Spleen (tissue), 11 donors: ENCODE measurements around the gene TBC1D9. TPM values are rescaled to one million over a fixed set of nuclear protein-coding genes. Genes with fewer than 3 reads are reported as not detected.

Experiments used
- DNase-seq: peaks from one replicate; pipeline ENCODE4 v3.0.0-alpha.2; 2020
- H3K27ac ChIP-seq, 8 donors: fragments of 200-600 bp; sonication (generic) in 7 of 8; 1 replicate in 4 of 8; 2 replicates in 4 of 8; pipeline versions ENCODE4 v1.5.0 to v1.8.0; 2016 to 2021; ENCODE audit warnings: inconsistent platforms in 4 of 8, mild to moderate bottlenecking in 4 of 8, moderate library complexity in 1 of 8
- H3K27me3 ChIP-seq, 7 donors: fragments of 200-600 bp; sonication (generic) in 6 of 7; replicated peaks in 1 of 7; 1 replicate in 4 of 7; 2 replicates in 3 of 7; pipeline versions ENCODE4 v1.5.0 to v1.8.0; 2016 to 2021; ENCODE audit warnings: inconsistent platforms in 3 of 7, mild to moderate bottlenecking in 1 of 7
- H3K36me3 ChIP-seq, 6 donors: fragments of 200-600 bp; sonication (generic) in 5 of 6; 1 replicate in 4 of 6; 2 replicates in 2 of 6; pipeline versions ENCODE4 v1.5.0 to v1.8.0; 2016 to 2021; ENCODE audit warnings: inconsistent platforms in 2 of 6
- H3K4me1 ChIP-seq, 6 donors: fragments of 200-600 bp; sonication (generic) in 5 of 6; 1 replicate in 3 of 6; 2 replicates in 3 of 6; pipeline versions ENCODE4 v1.5.0 to v1.8.0; 2016 to 2021; ENCODE audit warnings: inconsistent platforms in 3 of 6
- H3K4me3 ChIP-seq, 8 donors: fragments of 200-600 bp; sonication (generic) in 7 of 8; 1 replicate in 4 of 8; 2 replicates in 4 of 8; pipeline versions ENCODE4 v1.5.0 to v1.8.0; 2016 to 2021; ENCODE audit warnings: inconsistent platforms in 4 of 8, mild to moderate bottlenecking in 4 of 8, moderate library complexity in 2 of 8
- H3K9me3 ChIP-seq, 8 donors: fragments of 200-600 bp; sonication (generic) in 7 of 8; 1 replicate in 4 of 8; 2 replicates in 4 of 8; pipeline versions ENCODE4 v1.5.0 to v1.8.0; 2016 to 2021; ENCODE audit warnings: inconsistent platforms in 4 of 8
- CTCF ChIP-seq, 11 experiments: fragments of 200-600 bp in 7 of 11; fragments of 450-650 bp in 4 of 11; sonication (generic) in 4 of 11; IDR thresholded peaks in 8 of 11; conservative IDR thresholded peaks in 3 of 11; 1 replicate in 7 of 11; 2 replicates in 4 of 11; pipeline versions ENCODE4 v1.4.0 to v1.8.0; 2016 to 2021; ENCODE audit warnings: antibody characterized with exemption in 11 of 11, inconsistent platforms in 4 of 11, mild to moderate bottlenecking in 1 of 11
- POLR2A ChIP-seq, 3 donors: fragments of 450-650 bp; IDR thresholded peaks; one replicate each; pipeline ENCODE4 v1.5.1; 2017; ENCODE audit warnings: antibody characterized with exemption in 3 of 3, mild to moderate bottlenecking in 1 of 3
- POLR2AphosphoS5 ChIP-seq, 3 donors: sonication (generic); formaldehyde crosslinking; IDR thresholded peaks; one replicate each; pipeline ENCODE4 v1.5.1; 2017; ENCODE audit warnings: antibody characterized with exemption in 3 of 3
- WGBS, 5 donors: extraction: QIAGEN DNeasy Blood & Tissue Kit in 3 of 5; methylation state at CpG; one replicate each; pipeline versions ENCODE4 v1.1.5 to v1.1.7; 2013 to 2018; 5-methylcytosine and 5-hydroxymethylcytosine counted together
- intact Hi-C: fragments of 100-400 bp; cut with DNase I; formaldehyde crosslinking; loops from one replicate; pipeline ENCODE4 v1.15.0; 2023; ENCODE audit warnings: low total_unique reads
- polyA plus RNA-seq, 3 donors: library from polyadenylated mRNA; stranded (reverse); fragments of 200-250 nt; gene quantifications; one replicate each; pipeline ENCODE4 v1.2.1, GENCODE V29; 2013
- total RNA-seq, 7 donors: library from RNA; depleted of rRNA in 3 of 7; stranded (reverse); fragments of >200 nt in 3 of 7; fragmentation: NEBNext Ultra II Directional in 4 of 7; extraction: Animal tissue kit (Norgen Biotek cat#: 25700) in 4 of 7; gene quantifications; one replicate each; pipeline versions ENCODE4 v1.1.0 to v1.2.1, GENCODE V29; 2016 to 2021
- donor health status: healthy with polysubstance abuse.
- donor health status: DM: no; HTN: no; CAD: no; lungs with moderate emphysema.
- donor health status: DM: no; HTN: no; CAD: no.
- donor health status: Bipolar disorder and iron deficiency.
- donor health status: healthy.
- donor health status: DM: no; HTN: no; CAD: no.
- donor health status: DM: yes; HTN: yes; CAD: no.

Gene TBC1D9
- total and polyA plus RNA-seq, 10 donors, result 11.6 to 99.1 (median 77.2) TPM

- no peak overlapping the region for H3K4me3 ChIP-seq
- H3K4me1 ChIP-seq, result peaks cover 21 to 87% (median 65%) of the 10 kb centered on the region in 6 donors
- DNase-seq, result no peak
- intact Hi-C loops, result no loop called here
- H3K27ac ChIP-seq, result no peak overlapping the region
- no peaks in the 10 kb centered on the region for H3K9me3 ChIP-seq
- WGBS, 5 donors, result 88 to 98% (median 92%) methylated on average over 2 of the region's 2 CpGs
- no peak for TF ChIP-seq CTCF (IDR thresholded peaks at IDR 0.05 in 8 of 11, conservative IDR thresholded peaks at IDR 0.05 in 3 of 11)
- TF ChIP-seq POLR2AphosphoS5 (IDR thresholded peaks at IDR 0.05), result no peak
- TF ChIP-seq POLR2A (IDR thresholded peaks at IDR 0.05), result no peak
- no peaks in the 10 kb centered on the region for H3K36me3 ChIP-seq
- no peaks in the 10 kb centered on the region for H3K27me3 ChIP-seq
These were observed 41.1 kb downstream of the TBC1D9 start for GRCh38 chr4:140715119-140715518.

GRCh38 chr4:140711910-140712309, 44.3 kb downstream of the TBC1D9 start:
- no peaks in the 10 kb centered on the region for H3K9me3 ChIP-seq
- H3K27ac ChIP-seq, result peak overlapping the region in 4 of 8 donors; percentile 53 to 74 (median 59)
- DNase-seq, result no peak
- TF ChIP-seq CTCF (IDR thresholded peaks at IDR 0.05 in 8 of 11, conservative IDR thresholded peaks at IDR 0.05 in 3 of 11) (no peak), POLR2A (IDR thresholded peaks at IDR 0.05) (no peak), POLR2AphosphoS5 (IDR thresholded peaks at IDR 0.05) (no peak)
- no peak overlapping the region for H3K4me3 ChIP-seq
- intact Hi-C loops, result no loop called here
- H3K4me1 ChIP-seq, result peaks cover under 1 to 73% (median 45%) of the 10 kb centered on the region in 6 donors
- WGBS, 5 donors, result 61 to 76% (median 72%) methylated on average over 4 of the region's 4 CpGs
- H3K36me3 ChIP-seq, result no peaks in the 10 kb centered on the region
- no peaks in the 10 kb centered on the region for H3K27me3 ChIP-seq

- no peak overlapping the region for H3K4me3 ChIP-seq
- peaks cover 0 to 73% (median 46%) of the 10 kb centered on the region in 6 donors for H3K4me1 ChIP-seq
- no peaks in the 10 kb centered on the region for H3K9me3 ChIP-seq
- H3K27ac ChIP-seq, result peak overlapping the region in 7 of 8 donors; percentile 3 to 74 (median 59)
- intact Hi-C loops, result no loop called here
- no peak for DNase-seq
- no peaks in the 10 kb centered on the region for H3K27me3 ChIP-seq
- H3K36me3 ChIP-seq, result no peaks in the 10 kb centered on the region
- 45 to 54% (median 51%) methylated on average over 11 of the region's 11 CpGs for WGBS, 5 donors
- TF ChIP-seq CTCF (IDR thresholded peaks at IDR 0.05 in 8 of 11, conservative IDR thresholded peaks at IDR 0.05 in 3 of 11) (no peak), POLR2AphosphoS5 (IDR thresholded peaks at IDR 0.05) (peak in 1 of 3 donors; percentile 47)
These were observed 45.1 kb downstream of the TBC1D9 start for GRCh38 chr4:140710908-140711622.

GRCh38 chr4:140707325-140707724, 48.9 kb downstream of the TBC1D9 start:
- Histone ChIP-seq H3K9me3 (no peaks in the 10 kb centered on the region), H3K4me3 (no peak overlapping the region), H3K27me3 (no peaks in the 10 kb centered on the region), H3K4me1 (peaks cover 11 to 93% (median 65%) of the 10 kb centered on the region in 6 donors), H3K27ac (peak overlapping the region in 5 of 8 donors; percentile 20 to 59 (median 31)), H3K36me3 (no peaks in the 10 kb centered on the region)
- intact Hi-C loops, result no loop called here
- no peak for DNase-seq
- TF ChIP-seq POLR2AphosphoS5 (IDR thresholded peaks at IDR 0.05) (peak in 1 of 3 donors; percentile 11), POLR2A (IDR thresholded peaks at IDR 0.05) (no peak), CTCF (IDR thresholded peaks at IDR 0.05 in 8 of 11, conservative IDR thresholded peaks at IDR 0.05 in 3 of 11) (no peak)
- 58 to 80% (median 70%) methylated on average over 1 of the region's 1 CpG for WGBS, 5 donors
